ENCODE measurements around the gene SLC6A20.

GRCh38 chr3:45806072-45806471 is 9.7 kb upstream of the SLC6A20 start:
- no peak for TF ChIP-seq TAF1 (IDR thresholded peaks at IDR 0.05; ENCODE audit: borderline replicate concordance, insufficient read depth, low read length)
- TF ChIP-seq POLR2AphosphoS5 (IDR thresholded peaks at IDR 0.05; ENCODE audit: low read depth, low read length): no peak
